GM12878 (cell line): ENCODE results near the gene ELMO3. TPM values are rescaled to one million over a fixed set of nuclear protein-coding genes. Genes with fewer than 3 reads are reported as not detected.

Source experiments
- BACH1 ChIP-seq: fragments of 450-650 bp; IDR thresholded peaks from 2 replicates; pipeline ENCODE4 v1.6.1; 2017; ENCODE audit warnings: mild to moderate bottlenecking, borderline replicate concordance
- BHLHE40 ChIP-seq, 2 experiments: fragments of 450-650 bp in 1 of 2; IDR thresholded peaks; 2 replicates each; pipeline ENCODE4 v1.6.1; 2011 to 2017; ENCODE audit warnings: low read depth in 2 of 2, borderline replicate concordance in 1 of 2, improper control_type of control experiment in 1 of 2, low read length in 1 of 2, mild to moderate bottlenecking in 1 of 2
- CHD1 ChIP-seq: IDR thresholded peaks from 2 replicates; pipeline ENCODE4 v1.6.1; 2012; ENCODE audit warnings: low read depth, low read length, improper control_type of control experiment
- EGR1 ChIP-seq, 2 experiments: IDR thresholded peaks; 1 replicate in 1 of 2; 2 replicates in 1 of 2; pipeline ENCODE4 v1.6.1; 2011 to 2012; ENCODE audit warnings: low read depth in 2 of 2, low read length in 2 of 2, borderline replicate concordance in 1 of 2, mild to moderate bottlenecking in 1 of 2, moderate library complexity in 1 of 2
- ESRRA ChIP-seq: IDR thresholded peaks from 2 replicates; pipeline ENCODE4 v1.6.1; 2012; ENCODE audit warnings: mild to moderate bottlenecking, low read length, improper control_type of control experiment
- EZH2 ChIP-seq: IDR thresholded peaks from 2 replicates; pipeline ENCODE4 v1.6.1; 2012; ENCODE audit warnings: low read depth, mild to moderate bottlenecking, control low read depth, inconsistent platforms, low read length, borderline replicate concordance; ENCODE audit not compliant: control insufficient read depth
- IKZF1 ChIP-seq: fragments of 450-650 bp; conservative IDR thresholded peaks from 2 replicates; pipeline ENCODE4 v1.6.1; 2017; ENCODE audit warnings: antibody characterized with exemption, mild to moderate bottlenecking
- MEF2B ChIP-seq: fragments of 450-650 bp; IDR thresholded peaks from 2 replicates; pipeline ENCODE4 v1.6.1; 2018; ENCODE audit warnings: mild to moderate bottlenecking, moderate library complexity; ENCODE audit not compliant: partially characterized antibody, poor library complexity, severe bottlenecking
- MYB ChIP-seq: fragments of 150-350 bp; IDR thresholded peaks from 2 replicates; pipeline ENCODE4 v1.6.1; 2014; ENCODE audit warnings: mild to moderate bottlenecking, low read depth, low read length, borderline replicate concordance
- NFYB ChIP-seq: IDR thresholded peaks from 2 replicates; pipeline ENCODE4 v1.6.1; 2011; ENCODE audit warnings: low read depth, mild to moderate bottlenecking, low read length, improper control_type of control experiment, moderate library complexity; ENCODE audit not compliant: insufficient read depth
- NKRF ChIP-seq: fragments of 450-650 bp; conservative IDR thresholded peaks from 2 replicates; pipeline ENCODE4 v1.6.1; 2017; ENCODE audit warnings: mild to moderate bottlenecking, moderate library complexity
- NR2F1 ChIP-seq: fragments of 450-650 bp; conservative IDR thresholded peaks from 2 replicates; pipeline ENCODE4 v1.6.1; 2017; ENCODE audit warnings: mild to moderate bottlenecking
- NRF1 ChIP-seq: conservative IDR thresholded peaks from 2 replicates; pipeline ENCODE4 v1.6.1; 2011; ENCODE audit warnings: mild to moderate bottlenecking, low read depth, low read length, improper control_type of control experiment
- POLR2AphosphoS5 ChIP-seq: IDR thresholded peaks from 2 replicates; pipeline ENCODE4 v1.6.1; 2011; ENCODE audit warnings: mild to moderate bottlenecking, low read length, inconsistent platforms
- RAD51 ChIP-seq: fragments of 450-650 bp; IDR thresholded peaks from 2 replicates; pipeline ENCODE4 v1.6.1; 2016; ENCODE audit warnings: moderate library complexity, mild to moderate bottlenecking, inconsistent platforms
- RB1 ChIP-seq: fragments of 450-650 bp; formaldehyde crosslinking; IDR thresholded peaks from 2 replicates; pipeline ENCODE4 v1.6.1; 2017; ENCODE audit warnings: mild to moderate bottlenecking, borderline replicate concordance
- SMAD5 ChIP-seq: IDR thresholded peaks from 2 replicates; pipeline ENCODE4 v1.6.1; 2016; ENCODE audit warnings: antibody characterized with exemption, low read depth
- SMARCA5 ChIP-seq: fragments of 450-650 bp; IDR thresholded peaks from 2 replicates; pipeline ENCODE4 v1.6.1; 2017; ENCODE audit warnings: mild to moderate bottlenecking
- STAT3 ChIP-seq: IDR thresholded peaks from 2 replicates; pipeline ENCODE4 v1.6.1; 2011; ENCODE audit warnings: low read depth, low read length, improper control_type of control experiment
- SUPT20H ChIP-seq: IDR thresholded peaks from 2 replicates; pipeline ENCODE4 v1.6.1; 2011; ENCODE audit warnings: low read depth, mild to moderate bottlenecking, low read length, moderate library complexity, borderline replicate concordance; ENCODE audit not compliant: control insufficient read depth
- TCF12 ChIP-seq: IDR thresholded peaks from 2 replicates; pipeline ENCODE4 v1.6.1; 2011; ENCODE audit warnings: low read depth, mild to moderate bottlenecking, low read length
- polyA plus RNA-seq, 11 experiments: library from polyadenylated mRNA; depleted of rRNA in 4 of 11; unstranded in 6 of 11; stranded (reverse) in 5 of 11; fragments of >200 nt; fragmentation: Nextera tagmentation in 4 of 11; fragmentation: Illumina TruSeq in 1 of 11; extraction: Ambion mirVana in 4 of 11; extraction: Trizol in 1 of 11; gene quantifications; 1 replicate in 1 of 11; 2 replicates in 10 of 11; pipeline versions ENCODE4 v1.2.1 to v1.2.3, GENCODE V29; 2011 to 2016; ENCODE audit warnings: inconsistent platforms in 2 of 11, missing spikeins in 2 of 11, low read depth in 1 of 11
- total RNA-seq, 4 experiments: library from RNA; depleted of rRNA in 3 of 4; stranded (reverse); fragments of >200 nt in 3 of 4; fragmentation: Illumina TruSeq in 1 of 4; extraction: Trizol in 1 of 4; gene quantifications; 2 replicates each; pipeline versions ENCODE4 v1.2.1 to v1.2.3, GENCODE V29; 2013 to 2021
- TF ChIP-seq, protein P1 (sequence below): fragments of 450-650 bp; formaldehyde crosslinking; IDR thresholded peaks from 2 replicates; pipeline ENCODE4 v1.5.0; 2022; ENCODE audit warnings: mild to moderate bottlenecking, missing genetic modification characterization
- TF ChIP-seq, protein P2 (sequence below): fragments of 450-650 bp; IDR thresholded peaks from 2 replicates; pipeline ENCODE4 v1.6.1; 2017; ENCODE audit warnings: low read depth, mild to moderate bottlenecking, moderate library complexity

ELMO3 gene
- total and polyA plus RNA-seq, 10 of the 15 experiments (the other 5 are each of a cell fraction or from before 2014, with no cell fraction given), result 0.05 to 4.7 (median 0.96) TPM; not detected in 1

GRCh38 chr16:67248401-67249177 lies 49.7 kb downstream of the ELMO3 start, which contains the start of gene SLC9A5 (continued):
- no peak for TF ChIP-seq CHD1
- peak; percentile 55 to 87; a peak in 3 of 4 replicates for TF ChIP-seq BHLHE40 (IDR thresholded peaks at IDR 0.05; ENCODE audit: borderline replicate concordance in 1 of 2, low read depth in 2 of 2, low read length in 1 of 2)
- TF ChIP-seq TCF12, result no peak
- peak; percentile 76 for TF ChIP-seq SMARCA5
- no peak for TF ChIP-seq SUPT20H
- 0 out of 2 replicates have a peak, but pooled peaks have one; percentile 23 for TF ChIP-seq NR2F1
- TF ChIP-seq NKRF, result peak; percentile 57; the same call in 1 of the 2 replicates
- TF ChIP-seq, protein P1, sequence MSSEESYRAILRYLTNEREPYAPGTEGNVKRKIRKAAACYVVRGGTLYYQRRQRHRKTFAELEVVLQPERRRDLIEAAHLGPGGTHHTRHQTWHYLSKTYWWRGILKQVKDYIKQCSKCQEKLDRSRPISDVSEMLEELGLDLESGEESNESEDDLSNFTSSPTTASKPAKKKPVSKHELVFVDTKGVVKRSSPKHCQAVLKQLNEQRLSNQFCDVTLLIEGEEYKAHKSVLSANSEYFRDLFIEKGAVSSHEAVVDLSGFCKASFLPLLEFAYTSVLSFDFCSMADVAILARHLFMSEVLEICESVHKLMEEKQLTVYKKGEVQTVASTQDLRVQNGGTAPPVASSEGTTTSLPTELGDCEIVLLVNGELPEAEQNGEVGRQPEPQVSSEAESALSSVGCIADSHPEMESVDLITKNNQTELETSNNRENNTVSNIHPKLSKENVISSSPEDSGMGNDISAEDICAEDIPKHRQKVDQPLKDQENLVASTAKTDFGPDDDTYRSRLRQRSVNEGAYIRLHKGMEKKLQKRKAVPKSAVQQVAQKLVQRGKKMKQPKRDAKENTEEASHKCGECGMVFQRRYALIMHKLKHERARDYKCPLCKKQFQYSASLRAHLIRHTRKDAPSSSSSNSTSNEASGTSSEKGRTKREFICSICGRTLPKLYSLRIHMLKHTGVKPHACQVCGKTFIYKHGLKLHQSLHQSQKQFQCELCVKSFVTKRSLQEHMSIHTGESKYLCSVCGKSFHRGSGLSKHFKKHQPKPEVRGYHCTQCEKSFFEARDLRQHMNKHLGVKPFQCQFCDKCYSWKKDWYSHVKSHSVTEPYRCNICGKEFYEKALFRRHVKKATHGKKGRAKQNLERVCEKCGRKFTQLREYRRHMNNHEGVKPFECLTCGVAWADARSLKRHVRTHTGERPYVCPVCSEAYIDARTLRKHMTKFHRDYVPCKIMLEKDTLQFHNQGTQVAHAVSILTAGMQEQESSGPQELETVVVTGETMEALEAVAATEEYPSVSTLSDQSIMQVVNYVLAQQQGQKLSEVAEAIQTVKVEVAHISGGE, result no peak
- TF ChIP-seq, protein P2, sequence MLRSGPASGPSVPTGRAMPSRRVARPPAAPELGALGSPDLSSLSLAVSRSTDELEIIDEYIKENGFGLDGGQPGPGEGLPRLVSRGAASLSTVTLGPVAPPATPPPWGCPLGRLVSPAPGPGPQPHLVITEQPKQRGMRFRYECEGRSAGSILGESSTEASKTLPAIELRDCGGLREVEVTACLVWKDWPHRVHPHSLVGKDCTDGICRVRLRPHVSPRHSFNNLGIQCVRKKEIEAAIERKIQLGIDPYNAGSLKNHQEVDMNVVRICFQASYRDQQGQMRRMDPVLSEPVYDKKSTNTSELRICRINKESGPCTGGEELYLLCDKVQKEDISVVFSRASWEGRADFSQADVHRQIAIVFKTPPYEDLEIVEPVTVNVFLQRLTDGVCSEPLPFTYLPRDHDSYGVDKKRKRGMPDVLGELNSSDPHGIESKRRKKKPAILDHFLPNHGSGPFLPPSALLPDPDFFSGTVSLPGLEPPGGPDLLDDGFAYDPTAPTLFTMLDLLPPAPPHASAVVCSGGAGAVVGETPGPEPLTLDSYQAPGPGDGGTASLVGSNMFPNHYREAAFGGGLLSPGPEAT, result no peak
- TF ChIP-seq RB1, result peak; percentile 57; the same call in 1 of the 2 replicates
- no peak for TF ChIP-seq MYB
- TF ChIP-seq POLR2AphosphoS5, result no peak
- TF ChIP-seq ESRRA, result no peak
- no peak for TF ChIP-seq STAT3
- peak; percentile 53; the same call in 1 of the 2 replicates for TF ChIP-seq BACH1
- TF ChIP-seq EZH2, result no peak
- peak; percentile 69 for TF ChIP-seq IKZF1
- no peak for TF ChIP-seq SMAD5
- TF ChIP-seq NFYB, result 0 out of 2 replicates have a peak, but pooled peaks have one; percentile 22
- peak; percentile 67 for TF ChIP-seq MEF2B
- peak; percentile 44 for TF ChIP-seq NRF1
- TF ChIP-seq RAD51, result peak; percentile 32; the same call in 1 of the 2 replicates
- TF ChIP-seq EGR1 (IDR thresholded peaks at IDR 0.05; ENCODE audit: borderline replicate concordance in 1 of 2, low read depth in 2 of 2, low read length in 2 of 2), result peak in 1 of 2 experiments; percentile 18; a peak in 1 of 3 replicates
